Left kidney (tissue), 2 donors: ENCODE results near the gene CLIP3. TPM values are rescaled to one million over a fixed set of nuclear protein-coding genes. Genes with fewer than 3 reads are reported as not detected.
"Not testable (repeated sequence)": the region's sequence is repeated elsewhere in the genome, so short reads cannot be mapped to it uniquely, and the experiment has no call there.

Experiments
- DNase-seq: peaks from one replicate; pipeline ENCODE4 v3.0.0-alpha.2; 2013
- polyA plus RNA-seq: library from polyadenylated mRNA; unstranded; fragments of 120-200 nt; gene quantifications from one replicate; pipeline ENCODE4 v1.2.1, GENCODE V29; 2013; ENCODE audit not compliant: insufficient read length

The CLIP3 gene
- polyA plus RNA-seq, 1 donor, result 55.9 TPM

GRCh38 chr19:36049080-36049698, 16.5 kb upstream of the CLIP3 start:
- no peak for DNase-seq

GRCh38 chr19:36047835-36048234, 15.2 kb upstream of the CLIP3 start:
- no peak for DNase-seq

GRCh38 chr19:36046443-36047050, 13.9 kb upstream of the CLIP3 start:
- no peak for DNase-seq

- DNase-seq, result no peak
These were observed 11.3 kb upstream of the CLIP3 start for GRCh38 chr19:36043952-36044351.

GRCh38 chr19:36041831-36042230, 9.2 kb upstream of the CLIP3 start:
- peak; percentile 60 for DNase-seq

GRCh38 chr19:36041092-36041491, 8.4 kb upstream of the CLIP3 start:
- DNase-seq, result not testable (repeated sequence)

GRCh38 chr19:36040495-36040894, 7.8 kb upstream of the CLIP3 start:
- DNase-seq, result no peak

GRCh38 chr19:36031308-36031707, 1.4 kb downstream of the CLIP3 start:
- DNase-seq, result no peak

GRCh38 chr19:36030264-36031148, 2.2 kb downstream of the CLIP3 start:
- DNase-seq, result no peak

GRCh38 chr19:36028313-36029041, 4.2 kb downstream of the CLIP3 start:
- DNase-seq, result no peak

- DNase-seq, result no peak
These were observed 5.0 kb downstream of the CLIP3 start for GRCh38 chr19:36027696-36028095.

GRCh38 chr19:36026091-36026876, 6.4 kb downstream of the CLIP3 start:
- no peak for DNase-seq

GRCh38 chr19:36025541-36025940, 7.1 kb downstream of the CLIP3 start:
- DNase-seq, result no peak

- no peak for DNase-seq
These were observed 9.2 kb downstream of the CLIP3 start for GRCh38 chr19:36023432-36023831.

GRCh38 chr19:36019061-36019670, 13.5 kb downstream of the CLIP3 start:
- DNase-seq, result no peak

- peak; percentile 99 for DNase-seq
These were observed 18.4 kb downstream of the CLIP3 start, which contains the start of gene ALKBH6 for GRCh38 chr19:36014012-36014924. Gene ALKBH6 (minus strand): TSS chr19:36014213. CDS start chr19:36013397, 816 bp downstream.

- no peak for DNase-seq
These were observed 19.2 kb downstream of the CLIP3 start for GRCh38 chr19:36013280-36014011.

GRCh38 chr19:36010402-36010801, 22.3 kb downstream of the CLIP3 start:
- DNase-seq, result no peak
